ENCODE measurements around the gene AMOT. TPM values are rescaled to one million over a fixed set of nuclear protein-coding genes. Genes with fewer than 3 reads are reported as not detected.

AMOT gene
- polyA plus RNA-seq, 1 donor from 2014 or later: 2.8 TPM

- H3K9me2 ChIP-seq (ENCODE audit: insufficient read depth, low read length): no peaks in the 10 kb centered on the region
- no peaks in the 10 kb centered on the region for H4K20me1 ChIP-seq (ENCODE audit: insufficient read depth)
- TF ChIP-seq POLR2AphosphoS5 (IDR thresholded peaks at IDR 0.05): no peak
- no peak for TF ChIP-seq EP300 (conservative IDR thresholded peaks at IDR 0.05; ENCODE audit: poor library complexity, severe bottlenecking)
- no peak for TF ChIP-seq RAD21 (conservative IDR thresholded peaks at IDR 0.05)
- no peak for TF ChIP-seq TAF1 (IDR thresholded peaks at IDR 0.05; ENCODE audit: low read depth)
- TF ChIP-seq, protein P1, sequence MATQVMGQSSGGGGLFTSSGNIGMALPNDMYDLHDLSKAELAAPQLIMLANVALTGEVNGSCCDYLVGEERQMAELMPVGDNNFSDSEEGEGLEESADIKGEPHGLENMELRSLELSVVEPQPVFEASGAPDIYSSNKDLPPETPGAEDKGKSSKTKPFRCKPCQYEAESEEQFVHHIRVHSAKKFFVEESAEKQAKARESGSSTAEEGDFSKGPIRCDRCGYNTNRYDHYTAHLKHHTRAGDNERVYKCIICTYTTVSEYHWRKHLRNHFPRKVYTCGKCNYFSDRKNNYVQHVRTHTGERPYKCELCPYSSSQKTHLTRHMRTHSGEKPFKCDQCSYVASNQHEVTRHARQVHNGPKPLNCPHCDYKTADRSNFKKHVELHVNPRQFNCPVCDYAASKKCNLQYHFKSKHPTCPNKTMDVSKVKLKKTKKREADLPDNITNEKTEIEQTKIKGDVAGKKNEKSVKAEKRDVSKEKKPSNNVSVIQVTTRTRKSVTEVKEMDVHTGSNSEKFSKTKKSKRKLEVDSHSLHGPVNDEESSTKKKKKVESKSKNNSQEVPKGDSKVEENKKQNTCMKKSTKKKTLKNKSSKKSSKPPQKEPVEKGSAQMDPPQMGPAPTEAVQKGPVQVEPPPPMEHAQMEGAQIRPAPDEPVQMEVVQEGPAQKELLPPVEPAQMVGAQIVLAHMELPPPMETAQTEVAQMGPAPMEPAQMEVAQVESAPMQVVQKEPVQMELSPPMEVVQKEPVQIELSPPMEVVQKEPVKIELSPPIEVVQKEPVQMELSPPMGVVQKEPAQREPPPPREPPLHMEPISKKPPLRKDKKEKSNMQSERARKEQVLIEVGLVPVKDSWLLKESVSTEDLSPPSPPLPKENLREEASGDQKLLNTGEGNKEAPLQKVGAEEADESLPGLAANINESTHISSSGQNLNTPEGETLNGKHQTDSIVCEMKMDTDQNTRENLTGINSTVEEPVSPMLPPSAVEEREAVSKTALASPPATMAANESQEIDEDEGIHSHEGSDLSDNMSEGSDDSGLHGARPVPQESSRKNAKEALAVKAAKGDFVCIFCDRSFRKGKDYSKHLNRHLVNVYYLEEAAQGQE (IDR thresholded peaks at IDR 0.05; ENCODE audit: borderline replicate concordance): no peak
- TF ChIP-seq MXI1 (conservative IDR thresholded peaks at IDR 0.05; ENCODE audit: poor library complexity, severe bottlenecking): no peak
- TF ChIP-seq CTCF (IDR thresholded peaks at IDR 0.05; ENCODE audit: poor library complexity, severe bottlenecking): no peak
- no peak for TF ChIP-seq EZH2 (IDR thresholded peaks at IDR 0.05; ENCODE audit: borderline replicate concordance, insufficient read depth, low read length, poor library complexity, severe bottlenecking)
- TF ChIP-seq SMC3 (conservative IDR thresholded peaks at IDR 0.05; ENCODE audit: poor library complexity): no peak
- H3F3A ChIP-seq (ENCODE audit: insufficient read depth, low read length, poor library complexity, severe bottlenecking): no peaks in the 10 kb centered on the region
- no peak overlapping the region for H2AFZ ChIP-seq (ENCODE audit: low read depth, low read length)
- no peak overlapping the region for H3K27ac ChIP-seq (ENCODE audit: low read length)
- H3K9me3 ChIP-seq (ENCODE audit: low read length): no peaks in the 10 kb centered on the region
- H3K79me2 ChIP-seq (replicated peaks; ENCODE audit: insufficient read depth, low read length): no peaks in the 10 kb centered on the region
- no peaks in the 10 kb centered on the region for H3K27me3 ChIP-seq (ENCODE audit: insufficient read depth, low read depth, low read length)
- no peak overlapping the region for H3K4me2 ChIP-seq (ENCODE audit: low read length)
- no peak overlapping the region for H3K9ac ChIP-seq (ENCODE audit: low read length)
- no peaks in the 10 kb centered on the region for H3K36me3 ChIP-seq (ENCODE audit: insufficient read depth, low read length)
- peak overlapping the region; percentile 76 for H3K4me3 ChIP-seq (ENCODE audit: low read length)
These were observed 1.2 kb upstream of the AMOT start for GRCh38 chrX:112841820-112842157.

GRCh38 chrX:112841114-112841819 lies 636 bp upstream of the AMOT start:
- H3K27me3 ChIP-seq (ENCODE audit: insufficient read depth, low read depth, low read length): no peaks in the 10 kb centered on the region
- H3K4me2 ChIP-seq (ENCODE audit: low read length): no peak overlapping the region
- peak overlapping the region; percentile 40 for H2AFZ ChIP-seq (ENCODE audit: low read depth, low read length)
- peak overlapping the region; percentile 65 for H3K9ac ChIP-seq (ENCODE audit: low read length)
- H3F3A ChIP-seq (ENCODE audit: insufficient read depth, low read length, poor library complexity, severe bottlenecking): no peaks in the 10 kb centered on the region
- no peaks in the 10 kb centered on the region for H3K9me2 ChIP-seq (ENCODE audit: insufficient read depth, low read length)
- H3K4me3 ChIP-seq (ENCODE audit: low read length): peak overlapping the region; percentile 76
- H3K9me3 ChIP-seq (ENCODE audit: low read length): no peaks in the 10 kb centered on the region
- no peak for TF ChIP-seq EP300 (conservative IDR thresholded peaks at IDR 0.05; ENCODE audit: poor library complexity, severe bottlenecking)
- TF ChIP-seq POLR2AphosphoS5 (IDR thresholded peaks at IDR 0.05): peak; percentile 14
- TF ChIP-seq EZH2 (IDR thresholded peaks at IDR 0.05; ENCODE audit: borderline replicate concordance, insufficient read depth, low read length, poor library complexity, severe bottlenecking): no peak
- no peaks in the 10 kb centered on the region for H3K79me2 ChIP-seq (replicated peaks; ENCODE audit: insufficient read depth, low read length)
- H4K20me1 ChIP-seq (ENCODE audit: insufficient read depth): no peaks in the 10 kb centered on the region
- peak overlapping the region; percentile 24 for H3K27ac ChIP-seq (ENCODE audit: low read length)
- no peaks in the 10 kb centered on the region for H3K36me3 ChIP-seq (ENCODE audit: insufficient read depth, low read length)

All from neural cell (in vitro differentiated cells).